GM12878 (cell line): ENCODE results near the gene GRIK2. TPM values are rescaled to one million over a fixed set of nuclear protein-coding genes. Genes with fewer than 3 reads are reported as not detected.

Experiments used
- ATAC-seq: fragments of 200-7000 bp; cut with Tn5 transposase; 3 replicates; pipeline ENCODE4 v1.9.1; 2020; ENCODE audit warnings: mild to moderate bottlenecking, moderate library complexity
- BruUV-seq: library from RNA; stranded (reverse); fragments of 400-500 nt; replicated peaks from 2 replicates; lab custom pipeline; 2021; lab: Mats Ljungman, UMichigan
- CTCF ChIA-PET: fragments of 300-600 bp; sonication (Branson Sonifier 250); formaldehyde crosslinking; extraction: SDS; loops from one replicate; lab custom pipeline; 2021; ENCODE audit warnings: inconsistent platforms; lab: Yijun Ruan, JAX
- POLR2A ChIA-PET: fragments of 350-600 bp; formaldehyde crosslinking; extraction: SDS; loops from one replicate; lab custom pipeline; 2021; ENCODE audit warnings: inconsistent platforms; lab: Charles Lee
- RAD21 ChIA-PET: fragments of 300-600 bp; sonication (Branson Sonifier 250); formaldehyde crosslinking; loops from one replicate; lab custom pipeline; 2023; ENCODE audit warnings: antibody characterized with exemption; ENCODE audit not compliant: unreplicated experiment; lab: Charles Lee
- SMC1A ChIA-PET: fragments of 300-600 bp; sonication (Branson Sonifier 250); formaldehyde crosslinking; loops from one replicate; lab custom pipeline; 2023; ENCODE audit not compliant: unreplicated experiment, uncharacterized antibody; lab: Charles Lee
- DNase-seq: peaks from one replicate; pipeline ENCODE4 v3.0.0-alpha.2; 2011; ENCODE audit warnings: low read depth, low spot score
- FAIRE-seq: peaks from 3 replicates; lab custom pipeline; 2011; peaks lifted over from hg19 to GRCh38; lab: Jason Lieb, UNC
- H2AFZ ChIP-seq: 2 replicates; pipeline ENCODE4 v1.6.0; 2011; ENCODE audit warnings: low read depth, low read length, control low read depth; ENCODE audit not compliant: control insufficient read depth
- H3K27ac ChIP-seq: 2 replicates; pipeline ENCODE4 v1.5.1; 2011; ENCODE audit warnings: control low read depth; ENCODE audit not compliant: control insufficient read depth, insufficient read depth
- H3K27me3 ChIP-seq, 2 experiments: replicated peaks in 1 of 2; 2 replicates each; pipeline versions ENCODE4 v1.6.0 to v1.6.1; 2011; ENCODE audit warnings: low read length in 1 of 2; ENCODE audit not compliant: control insufficient read depth in 2 of 2, insufficient read depth in 2 of 2
- H3K36me3 ChIP-seq, 2 experiments: 2 replicates each; pipeline ENCODE4 v1.5.1; 2011; ENCODE audit warnings: low read length in 1 of 2; ENCODE audit not compliant: control insufficient read depth in 2 of 2, insufficient read depth in 2 of 2
- H3K4me1 ChIP-seq: 2 replicates; pipeline ENCODE4 v1.6.1; 2011; ENCODE audit warnings: mild to moderate bottlenecking, low read length, moderate library complexity, mixed read lengths; ENCODE audit not compliant: control insufficient read depth, insufficient read depth
- H3K4me2 ChIP-seq: 2 replicates; pipeline ENCODE4 v1.6.0; 2011; ENCODE audit warnings: control low read depth; ENCODE audit not compliant: control insufficient read depth, insufficient read depth
- H3K4me3 ChIP-seq: fragments of 200-600 bp; sonication (generic); 2 replicates; pipeline ENCODE4 v1.5.1; 2016
- H3K79me2 ChIP-seq: 2 replicates; pipeline ENCODE4 v1.6.0; 2011; ENCODE audit warnings: low read length; ENCODE audit not compliant: control insufficient read depth, insufficient read depth
- H3K9ac ChIP-seq: 2 replicates; pipeline ENCODE4 v1.8.0; 2011; ENCODE audit warnings: low read length, control low read depth, mixed read lengths; ENCODE audit not compliant: control insufficient read depth, insufficient read depth
- H3K9me3 ChIP-seq: replicated peaks from 3 replicates; pipeline ENCODE4 v1.5.1; 2011; ENCODE audit warnings: mild to moderate bottlenecking, low read length; ENCODE audit not compliant: control insufficient read depth, insufficient read depth
- H4K20me1 ChIP-seq: 2 replicates; pipeline ENCODE4 v1.6.0; 2011; ENCODE audit not compliant: control insufficient read depth, insufficient read depth
- EGR1 ChIP-seq, 2 experiments: IDR thresholded peaks; 1 replicate in 1 of 2; 2 replicates in 1 of 2; pipeline ENCODE4 v1.6.1; 2011 to 2012; ENCODE audit warnings: low read depth in 2 of 2, low read length in 2 of 2, borderline replicate concordance in 1 of 2, mild to moderate bottlenecking in 1 of 2, moderate library complexity in 1 of 2
- IKZF1 ChIP-seq: fragments of 450-650 bp; conservative IDR thresholded peaks from 2 replicates; pipeline ENCODE4 v1.6.1; 2017; ENCODE audit warnings: antibody characterized with exemption, mild to moderate bottlenecking
- MEF2A ChIP-seq: IDR thresholded peaks from 2 replicates; pipeline ENCODE4 v1.6.1; 2011; ENCODE audit warnings: low read depth, mild to moderate bottlenecking, low read length, moderate library complexity; ENCODE audit not compliant: insufficient read depth
- MYC ChIP-seq: IDR thresholded peaks from 2 replicates; pipeline ENCODE4 v1.6.1; 2011; ENCODE audit warnings: mild to moderate bottlenecking, low read length, moderate library complexity, inconsistent platforms; ENCODE audit not compliant: insufficient read depth, insufficient replicate concordance, insufficient read length, severe bottlenecking
- NFXL1 ChIP-seq: fragments of 450-650 bp; IDR thresholded peaks from 2 replicates; pipeline ENCODE4 v1.6.1; 2017; ENCODE audit warnings: antibody characterized with exemption, mild to moderate bottlenecking, borderline replicate concordance
- SMC3 ChIP-seq: IDR thresholded peaks from 2 replicates; pipeline ENCODE4 v1.6.1; 2011; ENCODE audit warnings: low read length, improper control_type of control experiment, borderline replicate concordance
- SP1 ChIP-seq: IDR thresholded peaks from one replicate; pipeline ENCODE4 v1.6.1; 2011; ENCODE audit warnings: low read depth, low read length
- WGBS: methylation state at CpG from one replicate; pipeline ENCODE4 v1.1.6; 2016; ENCODE audit warnings: low lambda C conversion rate; ENCODE audit not compliant: insufficient replicate concordance, insufficient coverage; ENCODE audit errors: missing lambda C conversion rate; 5-methylcytosine and 5-hydroxymethylcytosine counted together
- in situ Hi-C: fragments of 300-500 bp; cut with MboI; formaldehyde crosslinking; loops from 9 replicates; pipeline ENCODE4 v1.14.3; 2018; ENCODE audit warnings: mixed read lengths
- intact Hi-C: fragments of 100-400 bp; cut with micrococcal nuclease; formaldehyde crosslinking; loops from one replicate; pipeline ENCODE4 v1.14.2; 2022; ENCODE audit not compliant: unreplicated experiment
- polyA plus RNA-seq, 11 experiments: library from polyadenylated mRNA; depleted of rRNA in 4 of 11; unstranded in 6 of 11; stranded (reverse) in 5 of 11; fragments of >200 nt; fragmentation: Nextera tagmentation in 4 of 11; fragmentation: Illumina TruSeq in 1 of 11; extraction: Ambion mirVana in 4 of 11; extraction: Trizol in 1 of 11; gene quantifications; 1 replicate in 1 of 11; 2 replicates in 10 of 11; pipeline versions ENCODE4 v1.2.1 to v1.2.3, GENCODE V29; 2011 to 2016; ENCODE audit warnings: inconsistent platforms in 2 of 11, missing spikeins in 2 of 11, low read depth in 1 of 11
- total RNA-seq, 4 experiments: library from RNA; depleted of rRNA in 3 of 4; stranded (reverse); fragments of >200 nt in 3 of 4; fragmentation: Illumina TruSeq in 1 of 4; extraction: Trizol in 1 of 4; gene quantifications; 2 replicates each; pipeline versions ENCODE4 v1.2.1 to v1.2.3, GENCODE V29; 2013 to 2021
- TF ChIP-seq, protein P1 (sequence below): fragments of 150-350 bp; IDR thresholded peaks from 2 replicates; pipeline ENCODE4 v1.6.1; 2014; ENCODE audit warnings: mild to moderate bottlenecking, low read depth, low read length

Gene GRIK2
- total and polyA plus RNA-seq, 10 of the 15 experiments (the other 5 are each of a cell fraction or from before 2014, with no cell fraction given), result not detected

DNA sequence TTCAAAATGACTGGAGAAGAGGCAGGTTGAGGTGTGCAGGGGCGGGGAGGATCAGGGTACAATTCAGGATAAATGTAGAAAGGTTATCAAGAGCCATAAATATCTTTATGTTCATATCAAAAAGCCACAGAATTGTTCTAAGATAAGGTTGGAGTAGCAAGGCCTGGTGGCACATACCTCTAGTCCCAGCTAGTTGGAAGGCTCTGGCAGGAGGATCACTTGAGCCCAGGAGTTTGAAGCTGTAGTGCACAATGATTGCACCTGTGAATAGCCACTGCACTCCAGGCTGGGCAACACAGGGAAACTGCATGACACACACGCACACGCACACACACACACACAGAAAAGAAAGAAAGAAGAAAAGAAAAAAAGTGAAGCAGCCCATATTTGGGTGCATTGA, 194.8 kb downstream of the GRIK2 start:
- Histone ChIP-seq H3K36me3 (no peaks in the 10 kb centered on the region), H3K9ac (no peak overlapping the region), H3K27me3 (no peaks in the 10 kb centered on the region), H3K27ac (no peak overlapping the region), H3K4me1 (no peaks in the 10 kb centered on the region), H4K20me1 (no peaks in the 10 kb centered on the region), H3K9me3 (no peaks in the 10 kb centered on the region), H3K4me2 (no peak overlapping the region), H3K4me3 (no peak overlapping the region), H3K79me2 (no peaks in the 10 kb centered on the region), H2AFZ (no peak overlapping the region)
- WGBS, result 27% methylated on average over 3 of the region's 3 CpGs
- in situ Hi-C loops (no loop called here), intact Hi-C loops (no loop called here)
- CTCF ChIA-PET, result interaction anchor here (0.6 kb wide), 1 partner anchor 26 kb away, joined by 3 read pairs; no protein-coding TSS in a partner anchor
- POLR2A ChIA-PET, result no interaction called here
- DNase-seq, result no peak
- no peak for FAIRE-seq
- SMC1A ChIA-PET, result interaction anchor here (1.2 kb wide), 1 partner anchor 14 kb away, joined by 5 read pairs; no protein-coding TSS in a partner anchor
- no TSS peak for BruUV-seq
- RAD21 ChIA-PET, result no interaction called here
- TF ChIP-seq, protein P1, sequence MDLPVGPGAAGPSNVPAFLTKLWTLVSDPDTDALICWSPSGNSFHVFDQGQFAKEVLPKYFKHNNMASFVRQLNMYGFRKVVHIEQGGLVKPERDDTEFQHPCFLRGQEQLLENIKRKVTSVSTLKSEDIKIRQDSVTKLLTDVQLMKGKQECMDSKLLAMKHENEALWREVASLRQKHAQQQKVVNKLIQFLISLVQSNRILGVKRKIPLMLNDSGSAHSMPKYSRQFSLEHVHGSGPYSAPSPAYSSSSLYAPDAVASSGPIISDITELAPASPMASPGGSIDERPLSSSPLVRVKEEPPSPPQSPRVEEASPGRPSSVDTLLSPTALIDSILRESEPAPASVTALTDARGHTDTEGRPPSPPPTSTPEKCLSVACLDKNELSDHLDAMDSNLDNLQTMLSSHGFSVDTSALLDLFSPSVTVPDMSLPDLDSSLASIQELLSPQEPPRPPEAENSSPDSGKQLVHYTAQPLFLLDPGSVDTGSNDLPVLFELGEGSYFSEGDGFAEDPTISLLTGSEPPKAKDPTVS, result no peak
- TF ChIP-seq SMC3 (no peak), IKZF1 (no peak), MYC (no peak), SP1 (no peak), EGR1 (IDR thresholded peaks at IDR 0.05; ENCODE audit: borderline replicate concordance in 1 of 2, low read depth in 2 of 2, low read length in 2 of 2) (no peak), MEF2A (no peak), NFXL1 (no peak)
- no peak for ATAC-seq
